GM20431 (cell line): Measurements from ENCODE around the gene SPNS1.
"Not testable (repeated sequence)": the region's sequence is repeated elsewhere in the genome, so short reads cannot be mapped to it uniquely, and the experiment has no call there.

Experiments used
- in situ Hi-C: fragments of 300-500 bp; cut with MseI, MboI; formaldehyde crosslinking; loops from one replicate; pipeline ENCODE4 v1.15.0; 2020; ENCODE audit warnings: low sequenced_read_pairs; ENCODE audit not compliant: unreplicated experiment

Gene SPNS1

DNA sequence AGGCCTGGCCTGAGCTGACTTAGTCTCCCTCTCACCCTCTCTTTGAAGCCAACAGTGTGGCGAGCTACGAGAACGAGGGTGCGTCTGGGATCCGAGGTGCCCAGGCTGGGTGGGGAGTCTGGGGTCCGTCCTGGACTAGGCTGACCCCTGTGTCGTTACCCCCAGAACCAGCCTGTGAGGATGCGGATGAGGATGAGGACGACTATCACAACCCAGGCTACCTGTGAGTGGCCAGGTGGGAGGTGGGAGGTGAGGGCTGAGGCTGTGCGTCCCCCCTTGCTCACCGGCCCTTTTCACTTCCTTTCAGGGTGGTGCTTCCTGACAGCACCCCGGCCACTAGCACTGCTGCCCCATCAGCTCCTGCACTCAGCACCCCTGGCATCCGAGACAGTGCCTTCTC is 11.9 kb downstream of the SPNS1 start:
- in situ Hi-C loops, result no loop called here

GRCh38 chr16:28987170-28987853 is 12.7 kb downstream of the SPNS1 start:
- in situ Hi-C loops, result no loop called here

DNA sequence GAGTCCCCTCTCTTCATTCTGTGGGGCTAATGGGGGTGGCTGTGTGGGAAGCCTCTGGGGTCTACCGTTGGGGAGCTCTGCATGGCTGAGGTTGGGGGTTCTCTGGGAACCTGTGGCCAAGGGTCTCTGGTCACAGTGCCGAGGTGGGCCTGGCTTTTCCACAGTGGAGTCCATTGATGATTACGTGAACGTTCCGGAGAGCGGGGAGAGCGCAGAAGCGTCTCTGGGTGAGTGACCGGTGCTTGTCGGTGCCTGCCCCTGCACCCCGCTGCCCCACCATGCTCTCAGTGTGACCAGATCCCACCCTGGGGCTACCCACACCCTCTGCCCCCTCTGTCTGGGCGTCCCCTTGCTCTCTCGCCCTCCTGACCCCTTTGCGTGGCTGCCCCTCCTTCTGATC is 14.8 kb downstream of the SPNS1 start:
- in situ Hi-C loops, result no loop called here

- in situ Hi-C loops, result no loop called here
Observed at GRCh38 chr16:28990375-28991040, 15.9 kb downstream of the SPNS1 start.

DNA sequence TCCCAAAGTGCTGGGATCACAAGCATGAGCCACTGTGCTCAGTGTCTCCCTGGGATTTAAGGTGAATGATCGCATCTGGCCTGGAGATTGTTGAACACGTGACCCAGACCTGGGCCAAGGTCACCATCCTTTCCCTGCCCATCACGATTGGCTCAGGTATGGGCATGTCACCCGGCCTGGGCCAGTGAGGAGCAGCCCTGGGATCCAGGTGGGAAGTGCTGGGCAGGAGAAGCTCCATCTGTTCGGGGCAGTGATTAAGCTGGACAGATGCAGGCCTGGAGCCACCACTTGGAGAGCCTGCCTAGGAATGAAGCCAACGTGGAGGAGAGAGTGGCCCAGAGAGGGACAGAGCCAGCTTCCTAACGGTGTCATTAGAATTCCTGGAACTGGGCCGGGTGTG is 17.1 kb downstream of the SPNS1 start:
- in situ Hi-C loops, result no loop called here

- in situ Hi-C loops, result no loop called here
Observed at GRCh38 chr16:28992496-28992895, 17.9 kb downstream of the SPNS1 start.

DNA sequence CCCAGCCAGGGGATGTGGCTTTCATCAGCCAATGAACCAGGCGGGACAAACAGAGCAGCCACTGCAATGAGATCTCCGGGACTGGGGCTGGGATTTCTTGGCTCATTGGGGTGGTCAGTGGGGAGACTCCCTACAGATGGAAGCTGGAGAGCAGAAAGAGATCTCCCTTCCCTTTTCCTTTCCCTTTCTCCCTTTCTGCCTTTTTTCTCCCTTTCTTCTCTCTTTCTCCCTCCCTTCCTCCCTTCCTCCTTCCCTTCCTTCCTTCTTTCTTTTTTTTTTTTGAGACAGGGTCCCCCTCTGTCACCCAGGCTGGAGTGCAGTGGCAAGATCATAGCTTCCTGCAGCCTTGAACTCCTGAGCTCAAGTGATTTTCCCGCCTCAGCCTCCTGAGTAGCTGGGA is 24.3 kb downstream of the SPNS1 start:
- in situ Hi-C loops, result no loop called here

DNA sequence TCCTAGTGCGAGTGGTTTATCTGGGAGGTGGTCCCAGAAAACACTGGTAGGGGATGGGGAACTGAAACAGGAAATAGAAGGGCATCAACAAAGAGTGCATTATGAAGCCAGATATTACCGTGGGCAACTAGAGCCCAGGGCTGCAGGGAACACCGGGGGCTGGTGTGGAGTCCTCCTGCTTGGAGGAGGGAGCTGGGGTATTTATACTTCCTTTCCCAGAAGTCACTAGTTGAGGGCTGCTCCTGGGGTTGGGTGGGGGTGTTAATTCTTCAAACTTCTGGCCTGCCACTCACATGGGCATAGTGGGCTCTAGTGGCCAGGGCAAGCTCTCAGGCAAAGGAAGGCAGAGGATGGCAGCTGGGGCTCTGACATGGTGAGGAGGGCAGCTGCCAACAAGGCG is 25.0 kb downstream of the SPNS1 start:
- in situ Hi-C loops, result no loop called here

GRCh38 chr16:29000019-29000418 is 25.4 kb downstream of the SPNS1 start:
- in situ Hi-C loops, result no loop called here

GRCh38 chr16:29004496-29005139 is 30.0 kb downstream of the SPNS1 start:
- in situ Hi-C loops, result not testable (repeated sequence)

GRCh38 chr16:29007730-29008593 is 33.4 kb downstream of the SPNS1 start:
- in situ Hi-C loops, result no loop called here

DNA sequence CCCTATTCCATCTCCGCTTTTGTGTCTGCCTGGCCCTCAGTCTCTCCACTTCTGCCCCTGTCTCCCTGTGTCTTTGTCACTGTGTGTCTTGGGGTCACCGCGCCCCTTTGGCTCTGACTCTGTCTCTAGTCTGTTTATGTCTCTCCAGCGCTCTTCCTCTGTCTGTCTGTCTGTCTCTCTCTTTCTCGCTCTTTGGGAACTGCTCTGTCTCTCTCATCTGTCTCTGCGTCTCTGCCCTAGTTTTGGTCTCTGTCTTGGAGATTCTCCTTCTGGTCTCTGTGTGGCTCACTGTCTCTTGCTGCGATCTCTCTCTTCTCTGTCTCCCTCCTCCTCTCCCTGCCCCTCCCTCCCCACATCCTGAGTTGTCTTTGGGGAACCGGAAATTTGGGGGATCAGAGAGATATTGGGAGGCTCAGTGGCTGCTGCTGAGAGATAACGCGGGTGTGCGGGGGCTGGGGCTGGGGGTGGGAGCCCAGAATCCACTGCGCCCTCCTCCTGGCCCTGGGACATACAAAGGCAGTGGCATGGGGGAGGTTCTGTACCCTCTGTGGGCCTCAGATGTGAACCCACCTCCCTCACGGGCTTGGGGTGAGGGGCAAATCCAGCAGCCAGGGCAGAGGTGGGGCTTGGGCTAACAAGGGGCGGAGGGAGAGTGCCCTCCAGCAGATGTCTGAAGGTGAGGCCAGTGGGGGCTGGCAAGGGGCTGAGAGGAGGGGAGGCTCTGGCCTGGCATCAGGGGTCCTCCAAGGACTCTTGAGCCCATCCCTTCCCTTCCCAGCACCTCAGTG is 34.7 kb downstream of the SPNS1 start:
- in situ Hi-C loops, result no loop called here

GRCh38 chr16:29009838-29010166 is 35.2 kb downstream of the SPNS1 start:
- in situ Hi-C loops, result no loop called here

DNA sequence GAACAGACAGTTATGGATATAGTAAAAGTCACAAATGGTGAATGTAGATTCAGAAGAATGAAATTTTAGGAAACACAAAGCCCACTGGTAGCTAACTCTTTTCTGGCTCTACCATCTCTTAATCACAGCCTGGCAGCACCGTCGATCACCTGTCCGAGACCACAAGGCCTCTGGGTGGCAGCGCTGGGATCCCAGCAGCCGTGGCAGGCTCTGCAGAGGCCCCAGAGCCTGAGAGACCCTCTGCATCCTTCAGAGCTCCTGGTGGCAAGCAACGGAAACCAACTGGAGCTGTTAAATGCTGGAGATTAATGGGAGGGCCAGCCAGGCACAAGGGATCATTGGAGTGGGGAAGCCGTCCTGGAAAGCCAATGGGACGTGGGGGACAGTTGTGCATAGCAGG is 36.5 kb downstream of the SPNS1 start:
- in situ Hi-C loops, result no loop called here

GRCh38 chr16:29011851-29012250 is 37.3 kb downstream of the SPNS1 start:
- in situ Hi-C loops, result no loop called here

GRCh38 chr16:29012913-29013553 is 38.5 kb downstream of the SPNS1 start:
- in situ Hi-C loops, result no loop called here

DNA sequence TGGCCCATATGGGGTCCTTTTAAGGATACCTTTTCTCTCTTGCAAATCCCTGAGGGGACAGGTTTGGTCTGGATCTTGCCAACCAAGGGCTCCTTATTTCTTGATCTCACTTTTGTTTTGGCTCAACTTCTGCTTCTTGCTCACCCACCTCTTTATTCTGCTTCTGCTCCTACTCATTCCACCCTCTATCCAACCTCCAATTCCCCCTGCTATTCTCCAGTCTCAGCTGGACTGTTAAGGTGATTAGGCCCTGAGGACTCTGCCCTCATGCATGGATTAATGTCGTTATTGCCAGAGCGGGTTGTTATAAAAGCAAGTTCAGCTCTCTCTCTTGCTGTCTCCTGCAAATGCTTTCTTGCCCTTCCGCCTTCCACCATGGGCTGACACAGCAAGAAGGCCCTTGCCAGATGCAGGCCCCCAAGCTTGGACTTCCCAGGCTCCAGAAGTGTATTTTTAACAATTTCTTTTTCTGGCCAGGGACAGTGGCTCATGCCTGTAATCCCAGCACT is 40.0 kb downstream of the SPNS1 start:
- in situ Hi-C loops, result no loop called here

DNA sequence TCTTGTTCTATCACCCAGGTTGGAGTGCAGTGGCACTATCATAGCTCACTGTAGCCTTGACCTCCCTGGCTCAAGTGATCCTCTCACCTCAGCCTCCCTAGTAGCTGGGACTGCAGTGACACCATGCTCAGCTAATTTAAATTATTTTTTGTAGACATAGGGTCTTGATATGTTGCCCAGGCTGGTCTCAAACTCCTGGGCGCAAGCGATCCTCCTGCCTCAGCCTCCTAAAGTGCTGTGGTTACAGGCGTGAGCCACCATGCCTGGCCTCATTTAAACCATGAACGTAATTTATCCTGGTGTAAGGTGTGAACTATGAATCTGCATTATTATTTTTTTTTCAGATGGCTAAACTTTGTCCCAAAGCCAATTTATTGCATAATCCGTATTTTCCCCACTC is 47.6 kb downstream of the SPNS1 start:
- in situ Hi-C loops, result no loop called here
